GM12864 (cell line): ENCODE measurements around the gene SLAMF1.
"Not testable (repeated sequence)": the region's sequence is repeated elsewhere in the genome, so short reads cannot be mapped to it uniquely, and the experiment has no call there.

Source experiments
- DNase-seq: peaks from one replicate; pipeline ENCODE4 v3.0.0-alpha.2; 2011; ENCODE audit warnings: low read depth
- H3K4me3 ChIP-seq: 2 replicates; pipeline ENCODE4 v1.5.1; 2011; ENCODE audit warnings: mild to moderate bottlenecking, low read depth, low read length, control low read depth
- TF ChIP-seq, protein P1 (sequence below): IDR thresholded peaks from 2 replicates; pipeline ENCODE4 v1.5.1; 2011; ENCODE audit warnings: low read depth, mild to moderate bottlenecking, moderate library complexity, low read length, control low read depth, inconsistent platforms; ENCODE audit errors: missing control alignments

The SLAMF1 gene

DNA sequence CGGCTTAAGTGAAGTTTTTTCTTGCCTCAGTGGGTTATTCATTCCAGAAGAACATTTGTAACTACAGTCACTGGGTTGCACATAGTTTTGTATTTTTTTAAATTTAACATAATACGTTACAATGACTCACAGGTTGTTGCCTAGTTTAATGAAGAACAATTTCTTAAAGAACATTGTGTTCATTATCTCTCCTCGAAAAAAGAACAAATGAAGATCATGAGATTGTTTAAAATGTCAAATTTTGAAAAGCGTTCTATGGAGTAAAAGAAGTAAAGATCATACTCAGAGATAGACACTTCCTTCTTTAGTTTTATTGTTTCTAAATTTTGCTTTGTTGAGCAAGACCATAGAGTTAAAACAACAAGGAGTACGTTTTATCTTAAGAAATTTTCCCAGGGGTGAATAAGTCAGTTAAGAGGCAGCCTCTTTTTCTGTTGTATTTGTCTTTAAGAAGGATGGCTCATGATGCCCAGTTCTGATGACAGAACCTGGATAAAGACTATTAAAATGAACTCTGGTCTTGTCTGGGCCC lies 10.5 kb upstream of the SLAMF1 start:
- DNase-seq, result no peak
- TF ChIP-seq, protein P1, sequence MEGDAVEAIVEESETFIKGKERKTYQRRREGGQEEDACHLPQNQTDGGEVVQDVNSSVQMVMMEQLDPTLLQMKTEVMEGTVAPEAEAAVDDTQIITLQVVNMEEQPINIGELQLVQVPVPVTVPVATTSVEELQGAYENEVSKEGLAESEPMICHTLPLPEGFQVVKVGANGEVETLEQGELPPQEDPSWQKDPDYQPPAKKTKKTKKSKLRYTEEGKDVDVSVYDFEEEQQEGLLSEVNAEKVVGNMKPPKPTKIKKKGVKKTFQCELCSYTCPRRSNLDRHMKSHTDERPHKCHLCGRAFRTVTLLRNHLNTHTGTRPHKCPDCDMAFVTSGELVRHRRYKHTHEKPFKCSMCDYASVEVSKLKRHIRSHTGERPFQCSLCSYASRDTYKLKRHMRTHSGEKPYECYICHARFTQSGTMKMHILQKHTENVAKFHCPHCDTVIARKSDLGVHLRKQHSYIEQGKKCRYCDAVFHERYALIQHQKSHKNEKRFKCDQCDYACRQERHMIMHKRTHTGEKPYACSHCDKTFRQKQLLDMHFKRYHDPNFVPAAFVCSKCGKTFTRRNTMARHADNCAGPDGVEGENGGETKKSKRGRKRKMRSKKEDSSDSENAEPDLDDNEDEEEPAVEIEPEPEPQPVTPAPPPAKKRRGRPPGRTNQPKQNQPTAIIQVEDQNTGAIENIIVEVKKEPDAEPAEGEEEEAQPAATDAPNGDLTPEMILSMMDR, result no peak
- no peak overlapping the region for H3K4me3 ChIP-seq

DNA sequence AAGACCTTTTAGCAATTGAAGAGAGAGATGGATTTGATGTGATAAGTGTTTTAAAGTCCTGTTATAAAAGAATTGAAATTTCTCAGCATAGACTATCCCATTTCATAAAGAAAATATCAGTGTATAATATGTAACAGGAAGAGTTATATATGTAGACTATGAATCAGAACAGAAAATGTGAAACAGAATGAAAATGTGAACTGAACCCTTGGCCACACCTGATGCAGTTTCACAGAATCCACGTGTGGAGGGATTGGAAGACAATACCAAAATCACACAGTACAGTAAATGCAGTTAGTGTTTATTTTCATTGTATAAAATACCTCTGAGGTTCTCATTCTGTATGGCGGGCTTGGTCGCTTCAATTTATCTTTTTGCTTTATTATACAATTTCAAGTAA lies 9.9 kb upstream of the SLAMF1 start:
- TF ChIP-seq, protein P1, result no peak
- H3K4me3 ChIP-seq, result no peak overlapping the region
- no peak for DNase-seq

DNA sequence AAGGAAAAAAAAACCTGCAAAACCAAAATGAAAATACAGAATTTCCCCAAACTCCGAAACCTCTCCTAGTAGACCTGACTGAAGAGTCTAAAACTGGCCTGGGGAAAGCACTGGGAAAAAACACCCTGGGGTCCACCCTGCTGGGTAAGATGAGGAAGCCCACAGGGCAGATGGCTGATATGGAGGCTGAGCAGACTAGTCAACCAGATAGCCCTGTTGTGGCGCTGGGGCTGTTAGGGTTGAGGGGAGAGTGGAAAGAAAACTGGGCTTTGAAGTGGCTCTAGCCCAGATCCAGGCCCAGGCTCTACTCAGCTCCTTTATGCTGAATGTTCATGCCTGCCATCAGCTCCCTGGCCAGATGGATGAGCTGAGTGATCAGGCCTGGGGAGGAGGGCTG lies 6.8 kb upstream of the SLAMF1 start:
- H3K4me3 ChIP-seq, result peak overlapping the region; percentile 42; the same call in 1 of the 2 replicates
- TF ChIP-seq, protein P1, result no peak
- no peak for DNase-seq

DNA sequence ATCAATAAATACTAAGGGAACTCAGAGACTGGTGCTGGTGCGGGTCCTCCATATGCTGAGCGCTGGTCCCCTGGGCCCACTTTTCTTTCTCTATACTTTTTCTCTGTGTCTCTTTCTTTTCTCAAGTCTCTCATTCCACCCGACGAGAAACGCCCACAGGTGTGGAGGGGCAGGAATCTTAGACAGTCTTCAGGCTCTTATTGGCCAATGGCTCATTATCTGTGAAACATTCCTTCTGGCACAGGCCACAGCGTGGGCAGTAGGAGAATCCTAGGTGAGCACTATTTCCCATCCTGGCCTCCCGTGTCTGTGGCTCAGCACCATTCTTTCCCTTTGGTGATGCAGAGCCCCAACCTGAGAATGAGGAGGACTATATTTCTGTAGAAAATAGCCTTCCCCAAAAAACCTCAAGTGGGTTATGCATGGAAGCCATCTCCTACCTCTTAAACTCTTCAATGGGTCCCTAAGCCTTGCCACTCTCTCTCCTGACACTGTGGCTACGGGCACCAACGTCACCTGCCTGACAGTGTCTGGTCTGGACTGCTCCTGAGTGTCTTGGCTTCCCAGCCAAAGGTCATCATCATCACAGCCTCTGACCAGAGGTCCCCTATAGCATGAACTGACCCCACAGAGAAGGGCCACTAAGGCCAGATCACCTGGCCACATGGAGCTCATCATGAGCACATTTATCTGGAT lies 6.2 kb upstream of the SLAMF1 start:
- TF ChIP-seq, protein P1, result no peak
- H3K4me3 ChIP-seq, result peak overlapping the region; percentile 42
- no peak for DNase-seq

DNA sequence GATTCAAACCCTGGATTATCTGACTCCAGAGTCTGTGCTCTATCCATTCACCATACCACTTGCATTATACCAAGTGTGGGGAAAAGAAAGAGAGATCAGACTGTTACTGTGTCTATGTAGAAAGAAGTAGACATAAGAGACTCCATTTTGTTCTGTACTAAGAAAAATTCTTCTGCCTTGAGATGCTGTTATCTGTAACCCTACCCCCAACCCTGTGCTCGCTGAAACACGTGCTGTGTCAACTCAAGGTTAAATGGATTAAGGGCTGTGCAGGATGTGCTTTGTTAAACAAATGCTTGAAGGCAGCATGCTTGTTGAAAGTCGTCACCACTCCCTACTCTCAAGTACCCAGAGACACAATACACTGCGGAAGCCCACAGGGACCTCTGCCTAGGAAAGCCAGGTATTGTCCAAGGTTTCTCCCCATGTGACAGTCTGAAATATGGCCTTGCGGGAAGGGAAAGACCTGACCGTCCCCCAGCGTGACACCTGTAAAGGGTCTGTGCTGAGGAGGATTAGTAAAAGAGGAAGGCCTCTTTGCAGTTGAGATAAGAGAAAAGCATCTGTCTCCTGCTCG lies 5.3 kb upstream of the SLAMF1 start:
- peak overlapping the region; percentile 42 for H3K4me3 ChIP-seq
- not testable (repeated sequence) for DNase-seq

DNA sequence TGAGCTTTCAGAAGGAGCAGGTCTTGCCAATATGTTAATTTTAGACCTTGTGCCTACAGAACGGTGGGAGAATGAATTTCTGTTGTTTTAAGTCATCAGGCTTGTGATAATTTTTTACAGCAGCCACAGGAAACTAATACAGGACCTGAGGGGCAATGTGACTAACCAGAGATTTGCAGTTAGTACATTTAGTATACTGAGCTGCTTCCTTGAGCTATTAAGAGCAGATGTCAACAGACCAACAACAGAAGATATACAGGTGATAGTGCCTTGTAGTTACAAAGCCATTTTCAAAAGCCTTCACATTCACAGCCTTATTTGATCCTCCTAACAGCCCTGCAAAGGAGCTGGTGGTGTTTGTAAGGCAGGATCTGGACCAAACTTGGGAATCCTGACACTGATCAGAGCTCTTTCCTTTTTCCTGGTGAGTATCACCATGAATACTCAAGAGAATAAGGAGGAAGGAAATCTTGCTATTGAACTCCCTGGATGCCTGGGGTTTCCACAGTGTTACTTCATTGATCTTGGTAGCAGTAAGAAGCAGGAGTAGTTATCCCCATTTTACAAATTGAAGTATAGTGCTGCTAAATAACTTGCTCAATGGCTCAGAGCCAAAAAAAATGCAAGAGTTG lies 4.7 kb upstream of the SLAMF1 start:
- TF ChIP-seq, protein P1, result no peak
- H3K4me3 ChIP-seq, result no peak overlapping the region
- no peak for DNase-seq

DNA sequence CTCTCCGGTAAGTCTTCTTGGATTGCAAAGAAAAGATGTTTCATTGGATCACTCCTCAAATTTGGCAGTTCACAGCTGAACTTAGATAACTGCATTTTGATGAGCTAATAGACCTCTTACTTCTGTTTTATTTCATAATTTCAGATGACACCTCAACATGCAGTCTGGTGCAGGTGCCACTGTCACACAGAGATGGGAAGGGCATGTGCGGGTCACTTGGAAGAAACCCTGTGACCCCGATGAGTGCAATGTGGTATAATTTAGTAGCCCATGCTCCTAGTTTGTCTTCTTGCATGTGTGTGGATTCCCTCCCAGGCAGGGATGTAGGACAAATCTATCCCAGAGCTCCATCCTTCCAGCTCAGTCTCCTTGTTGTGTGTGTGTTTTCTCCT lies 481 bp upstream of the SLAMF1 start:
- DNase-seq, result no peak
- TF ChIP-seq, protein P1, result no peak
- peak overlapping the region; percentile 95 for H3K4me3 ChIP-seq
